GM12864 (cell line): ENCODE measurements around the gene DPH3.
A peak's percentile ranks its signal among the peaks of the same experiment; 100 is the strongest.
"Not testable (repeated sequence)": the region's sequence is repeated elsewhere in the genome, so short reads cannot be mapped to it uniquely, and the experiment has no call there.

Source experiments
- DNase-seq: peaks from one replicate; pipeline ENCODE4 v3.0.0-alpha.2; 2011; ENCODE audit warnings: low read depth
- H3K4me3 ChIP-seq: 2 replicates; pipeline ENCODE4 v1.5.1; 2011; ENCODE audit warnings: mild to moderate bottlenecking, low read depth, low read length, control low read depth
- CTCF ChIP-seq: IDR thresholded peaks from 2 replicates; pipeline ENCODE4 v1.5.1; 2011; ENCODE audit warnings: low read depth, mild to moderate bottlenecking, moderate library complexity, low read length, control low read depth, inconsistent platforms; ENCODE audit errors: missing control alignments

DPH3 gene

DNA sequence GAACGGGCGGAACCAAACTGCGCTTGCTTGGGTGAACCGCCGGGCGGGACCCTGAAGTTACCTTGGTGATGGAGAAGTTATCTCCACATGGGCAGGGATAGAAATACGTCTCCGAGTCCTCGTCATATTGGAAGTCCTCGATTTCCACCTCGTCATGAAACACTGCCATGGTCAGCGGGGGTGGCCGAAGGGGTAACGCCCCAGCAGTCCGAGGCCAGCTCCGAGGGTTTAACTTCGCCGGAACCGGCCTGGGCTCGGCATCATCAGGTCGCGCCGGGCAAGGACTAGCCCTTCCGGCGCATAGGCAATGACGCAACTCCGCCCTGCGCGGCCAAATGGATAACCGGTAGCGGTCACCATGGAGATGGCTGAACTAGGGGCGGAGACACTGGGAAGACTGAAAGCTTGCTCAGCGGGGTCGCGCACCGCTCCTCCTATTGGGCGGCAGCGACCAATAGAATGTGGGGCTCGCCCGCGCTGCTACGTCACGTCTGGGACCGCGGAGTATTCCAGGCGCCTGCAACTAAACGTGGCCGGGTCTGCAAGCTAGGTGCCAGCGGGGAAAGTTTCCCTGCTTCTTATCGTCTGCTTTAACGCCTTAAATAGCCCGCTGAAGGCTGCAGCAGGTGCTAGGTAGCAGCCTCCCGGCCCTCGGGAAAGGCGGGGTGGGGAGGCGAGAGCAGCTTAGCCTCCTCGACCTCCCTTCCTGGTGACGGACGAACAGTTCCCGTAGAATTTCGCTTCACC lies at the start of gene DPH3, which contains the start of gene OXNAD1:
Gene DPH3, minus strand, starts transcription at position 236 of the 747 bp plus-strand sequence. Its CDS starts 67 bp downstream, at position 169.
Gene OXNAD1, plus strand, starts transcription at position 505 of the 747 bp plus-strand sequence. CDS start 5,741 bp downstream, outside the sequence.
- TF ChIP-seq CTCF, result peak; percentile 13
- H3K4me3 ChIP-seq, result peak within 1 kb of the TSS; percentile 94
- DNase-seq, result peak; percentile 98

DNA sequence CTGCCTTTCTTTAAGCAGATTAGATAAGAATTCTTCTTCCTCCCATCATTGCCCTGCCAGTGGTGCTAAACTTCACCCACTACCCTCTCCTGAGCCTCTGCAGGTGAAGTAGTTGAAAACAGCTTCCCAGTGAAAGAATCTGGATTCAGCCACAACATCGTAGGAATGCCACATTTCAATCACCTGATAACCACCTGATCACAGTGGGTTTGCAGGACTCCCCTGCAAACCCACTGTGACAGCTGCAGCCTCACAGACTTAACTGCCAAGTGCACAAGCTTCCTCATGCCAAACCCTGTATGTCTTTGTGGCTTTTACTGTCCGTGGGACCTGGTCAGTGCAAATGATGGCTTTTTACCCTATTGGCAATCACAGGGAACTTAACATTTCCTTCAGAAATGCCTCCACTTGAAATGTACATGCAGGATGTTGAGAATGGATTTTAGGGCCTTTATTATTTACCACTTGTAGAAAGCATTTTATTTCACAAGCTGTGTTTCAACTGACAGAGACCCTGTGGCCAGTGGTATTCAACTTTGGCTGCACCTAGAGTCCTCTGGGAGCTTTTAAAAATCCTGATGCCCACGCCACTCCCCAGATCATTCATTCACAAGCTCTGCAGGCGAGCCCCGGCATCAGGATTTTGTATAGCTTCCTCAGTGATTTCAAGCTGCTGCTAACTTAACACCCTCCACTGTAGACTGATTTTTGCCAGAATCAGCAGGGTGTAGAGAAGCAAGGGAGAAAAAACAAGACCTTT lies 49.3 kb upstream of the DPH3 start:
- no peak for TF ChIP-seq CTCF
- no peak overlapping the region for H3K4me3 ChIP-seq

GRCh38 chr3:16311960-16312451 lies 47.3 kb upstream of the DPH3 start:
- no peak for DNase-seq
- H3K4me3 ChIP-seq, result no peak overlapping the region
- no peak for TF ChIP-seq CTCF

More for the DNA sequence above, 49.3 kb upstream of the DPH3 start:
- DNase-seq, result no peak

DNA sequence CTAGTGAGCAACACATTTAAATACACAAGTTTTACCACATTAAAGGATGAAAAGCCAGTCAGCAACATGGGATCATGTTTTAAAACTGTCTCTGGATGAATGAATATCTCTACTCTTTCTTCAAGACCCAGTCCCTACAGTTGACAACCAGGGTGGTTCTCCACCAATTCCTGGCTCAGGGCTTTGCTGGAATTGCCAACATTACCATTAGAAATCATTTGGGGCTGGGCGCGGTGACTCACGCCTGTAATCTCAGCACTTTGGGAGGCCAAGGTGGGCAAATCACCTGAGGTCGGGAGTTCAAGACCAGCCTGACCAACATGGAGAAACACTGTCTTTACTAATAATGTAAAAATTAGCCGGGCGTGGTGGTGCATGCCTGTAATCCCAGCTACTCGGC lies 45.7 kb upstream of the DPH3 start:
- H3K4me3 ChIP-seq, DNase-seq: not testable (repeated sequence)

DNA sequence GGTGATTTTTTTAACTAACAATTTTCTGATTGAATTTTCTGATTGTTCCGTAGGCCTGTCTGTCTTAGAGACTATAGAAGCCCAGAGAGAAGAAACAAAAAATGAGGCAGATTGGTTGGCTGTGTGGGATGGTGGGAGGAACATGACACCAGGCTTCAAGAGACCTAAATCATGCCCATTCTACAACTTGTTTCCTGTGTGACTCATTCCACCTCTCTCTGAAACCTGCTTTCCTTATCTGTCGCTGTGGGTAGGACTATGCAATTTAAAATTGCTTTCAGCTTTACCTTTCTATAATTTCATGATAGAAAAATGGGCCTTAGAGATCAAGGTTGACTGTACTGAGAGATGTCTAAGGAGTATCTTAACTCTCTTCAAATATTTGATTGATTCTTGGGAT lies 44.8 kb upstream of the DPH3 start:
- DNase-seq, result no peak
- no peak overlapping the region for H3K4me3 ChIP-seq
- TF ChIP-seq CTCF, result no peak

DNA sequence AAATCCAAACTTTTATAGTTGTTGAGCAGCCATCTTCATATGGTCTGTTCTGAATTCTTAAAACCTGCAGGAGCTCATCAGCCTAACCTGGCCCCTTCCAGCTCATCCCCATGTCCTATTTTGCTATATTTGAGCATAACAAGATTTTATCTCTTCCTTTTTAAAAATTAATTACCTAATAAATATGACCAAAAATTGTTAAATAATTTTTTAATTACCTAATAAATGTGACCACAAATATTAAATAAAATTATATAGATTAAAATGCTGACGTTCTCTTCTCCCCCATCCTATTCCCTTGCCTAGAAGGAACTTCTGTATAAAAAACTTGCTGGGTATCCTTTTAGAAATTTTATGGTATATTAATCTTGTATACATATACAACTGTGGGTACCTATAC lies 44.0 kb upstream of the DPH3 start:
- no peak for TF ChIP-seq CTCF
- H3K4me3 ChIP-seq, result no peak overlapping the region
- no peak for DNase-seq

DNA sequence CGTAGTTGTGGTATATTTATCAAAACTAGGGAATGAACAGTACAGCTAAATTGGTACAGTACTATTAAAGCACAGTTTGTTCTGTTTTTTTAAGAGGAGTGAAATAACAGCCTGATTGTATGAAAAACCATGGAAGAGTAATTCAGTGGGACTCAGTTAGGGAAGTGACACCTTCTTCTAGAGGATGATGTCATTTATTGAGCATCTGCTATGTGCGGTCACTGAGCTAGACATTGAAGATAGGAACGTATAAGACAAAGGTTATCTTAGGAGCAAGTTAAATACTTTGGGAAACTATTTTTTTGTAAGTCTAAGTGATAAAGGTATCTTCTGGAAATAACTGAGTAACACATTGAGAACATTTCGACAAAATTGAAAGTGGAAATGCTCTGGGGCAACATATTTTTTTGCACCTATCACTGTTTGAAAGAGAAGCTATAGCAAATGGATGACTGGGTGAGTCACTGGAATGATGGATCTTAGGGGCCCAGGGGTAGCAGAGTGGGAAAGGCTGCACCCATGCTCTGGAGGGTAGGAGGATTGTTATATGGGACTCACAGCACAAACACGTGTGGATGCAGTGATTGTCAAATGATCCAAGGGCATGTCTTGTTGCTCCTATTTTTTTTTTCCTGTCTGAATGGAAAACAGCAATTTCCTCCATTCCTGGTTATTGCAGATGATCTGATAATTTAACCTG lies 43.2 kb upstream of the DPH3 start:
- no peak for DNase-seq
- no peak for TF ChIP-seq CTCF
- no peak overlapping the region for H3K4me3 ChIP-seq
